ENCODE measurements around the gene EXOSC7. TPM values are rescaled to one million over a fixed set of nuclear protein-coding genes. Genes with fewer than 3 reads are reported as not detected.

Gene EXOSC7
- total and polyA plus RNA-seq, 9 of the 15 experiments (the other 6 are each of a cell fraction or from before 2014, with no cell fraction given), result 88.5 to 237 (median 112) TPM

- TF ChIP-seq MGA (IDR thresholded peaks at IDR 0.05) (peak; percentile 76; the same call in 1 of the 2 replicates), HDAC2 (IDR thresholded peaks at IDR 0.05) (no peak), RUNX1 (IDR thresholded peaks at IDR 0.05; ENCODE audit: low read depth) (no peak), ZNF398 (CRISPR knock-in tag; IDR thresholded peaks at IDR 0.05) (no peak), ZNF175 (CRISPR knock-in tag; IDR thresholded peaks at IDR 0.05; ENCODE audit: low read depth) (no peak), SNRNP70 (optimal IDR thresholded peaks at IDR 0.05; ENCODE audit: low read depth, low read length) (no peak), RBBP5 (IDR thresholded peaks at IDR 0.05; ENCODE audit: borderline replicate concordance, insufficient read depth, low read length, poor library complexity, severe bottlenecking) (no peak)
These were observed 73.8 kb downstream of the EXOSC7 start (continued) for GRCh38 chr3:45049807-45050206.

Data from K562 (cell line).